AG09319 (cell line): Measurements from ENCODE around the gene APBB1IP.

Source experiments
- DNase-seq: peaks from one replicate; pipeline ENCODE4 v3.0.0-alpha.2; 2010; ENCODE audit warnings: low read depth; ENCODE audit errors: extremely low read depth
- TF ChIP-seq, protein P1 (sequence below): IDR thresholded peaks from 2 replicates; pipeline ENCODE4 v1.5.1; 2011; ENCODE audit warnings: low read depth, mild to moderate bottlenecking, inconsistent platforms, low read length, moderate library complexity

The APBB1IP gene

DNA sequence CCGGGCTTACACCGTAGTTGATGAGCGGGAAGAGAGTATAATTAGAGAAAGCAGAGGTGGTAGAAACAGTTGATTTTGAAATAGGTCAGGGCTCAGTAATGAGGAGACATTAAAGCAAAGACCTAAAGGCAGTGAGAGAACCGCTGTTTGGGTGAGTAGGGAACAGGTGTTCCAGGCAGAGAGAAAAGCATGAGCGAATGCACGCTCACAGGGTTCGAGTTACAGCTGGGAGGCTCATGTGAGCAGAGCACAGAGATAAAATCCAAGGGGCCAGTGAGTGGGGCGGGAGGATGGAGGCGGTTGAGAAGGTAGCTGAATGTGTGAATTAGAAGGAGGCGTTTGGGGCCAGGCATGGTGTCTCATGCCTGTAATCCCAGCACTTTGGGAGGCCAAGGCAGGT is 39.9 kb downstream of the APBB1IP start:
- DNase-seq = no peak
- TF ChIP-seq, protein P1, sequence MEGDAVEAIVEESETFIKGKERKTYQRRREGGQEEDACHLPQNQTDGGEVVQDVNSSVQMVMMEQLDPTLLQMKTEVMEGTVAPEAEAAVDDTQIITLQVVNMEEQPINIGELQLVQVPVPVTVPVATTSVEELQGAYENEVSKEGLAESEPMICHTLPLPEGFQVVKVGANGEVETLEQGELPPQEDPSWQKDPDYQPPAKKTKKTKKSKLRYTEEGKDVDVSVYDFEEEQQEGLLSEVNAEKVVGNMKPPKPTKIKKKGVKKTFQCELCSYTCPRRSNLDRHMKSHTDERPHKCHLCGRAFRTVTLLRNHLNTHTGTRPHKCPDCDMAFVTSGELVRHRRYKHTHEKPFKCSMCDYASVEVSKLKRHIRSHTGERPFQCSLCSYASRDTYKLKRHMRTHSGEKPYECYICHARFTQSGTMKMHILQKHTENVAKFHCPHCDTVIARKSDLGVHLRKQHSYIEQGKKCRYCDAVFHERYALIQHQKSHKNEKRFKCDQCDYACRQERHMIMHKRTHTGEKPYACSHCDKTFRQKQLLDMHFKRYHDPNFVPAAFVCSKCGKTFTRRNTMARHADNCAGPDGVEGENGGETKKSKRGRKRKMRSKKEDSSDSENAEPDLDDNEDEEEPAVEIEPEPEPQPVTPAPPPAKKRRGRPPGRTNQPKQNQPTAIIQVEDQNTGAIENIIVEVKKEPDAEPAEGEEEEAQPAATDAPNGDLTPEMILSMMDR = no peak

DNA sequence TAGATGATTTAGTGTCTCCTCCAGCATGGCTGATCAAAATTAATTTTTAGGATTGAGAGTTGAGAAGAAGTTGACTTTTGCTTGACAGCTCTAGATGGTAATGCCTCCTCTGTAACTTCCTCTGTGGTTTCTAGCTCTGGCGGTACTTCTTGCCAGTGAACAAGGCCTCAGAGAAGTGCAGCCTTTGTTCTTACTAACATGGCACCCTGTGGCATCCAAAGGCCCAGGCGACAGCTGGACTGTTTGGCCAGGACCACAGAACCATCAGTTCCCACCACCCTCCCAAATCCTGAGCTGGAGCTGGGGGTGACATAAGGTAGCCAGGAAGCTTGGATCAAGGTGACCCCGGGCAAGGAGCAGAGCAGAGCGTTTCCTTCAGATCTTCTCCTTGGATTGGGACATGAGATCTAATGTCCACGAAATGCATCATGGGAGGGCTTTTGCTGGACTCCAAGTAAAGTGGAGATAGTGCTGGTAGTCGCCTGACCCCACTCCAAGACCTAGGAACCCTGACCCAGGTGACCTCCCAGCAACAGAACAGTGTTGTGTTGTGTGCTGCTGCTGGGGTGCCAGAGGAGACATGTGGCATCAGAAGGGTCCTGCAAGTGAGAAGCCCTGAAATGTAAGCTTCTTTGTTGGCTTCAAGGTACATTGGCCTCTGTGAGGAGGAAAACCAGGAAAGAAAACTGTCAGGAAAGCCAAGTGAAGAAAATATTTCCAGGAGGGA is 41.8 kb downstream of the APBB1IP start:
- DNase-seq = no peak
- TF ChIP-seq, protein P1 = no peak

DNA sequence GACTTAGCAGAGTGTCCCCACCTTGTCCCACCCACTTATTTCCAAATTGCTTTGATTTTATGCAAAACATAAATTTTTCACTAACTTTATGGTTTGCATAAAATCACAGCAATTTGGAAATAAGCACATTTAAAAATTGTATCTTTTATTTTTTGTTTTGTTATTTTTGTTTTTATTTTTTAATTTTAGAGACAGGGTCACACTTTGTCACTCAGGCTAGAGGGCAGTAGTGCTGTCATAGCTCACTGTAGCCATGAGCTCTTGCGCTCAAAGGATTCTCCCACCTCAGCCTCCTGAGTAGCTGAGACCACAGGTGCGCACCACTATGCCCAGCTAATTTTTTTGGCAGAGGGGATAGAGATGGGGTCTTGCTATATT is 43.2 kb downstream of the APBB1IP start:
- TF ChIP-seq, protein P1 = no peak
- DNase-seq = no peak

DNA sequence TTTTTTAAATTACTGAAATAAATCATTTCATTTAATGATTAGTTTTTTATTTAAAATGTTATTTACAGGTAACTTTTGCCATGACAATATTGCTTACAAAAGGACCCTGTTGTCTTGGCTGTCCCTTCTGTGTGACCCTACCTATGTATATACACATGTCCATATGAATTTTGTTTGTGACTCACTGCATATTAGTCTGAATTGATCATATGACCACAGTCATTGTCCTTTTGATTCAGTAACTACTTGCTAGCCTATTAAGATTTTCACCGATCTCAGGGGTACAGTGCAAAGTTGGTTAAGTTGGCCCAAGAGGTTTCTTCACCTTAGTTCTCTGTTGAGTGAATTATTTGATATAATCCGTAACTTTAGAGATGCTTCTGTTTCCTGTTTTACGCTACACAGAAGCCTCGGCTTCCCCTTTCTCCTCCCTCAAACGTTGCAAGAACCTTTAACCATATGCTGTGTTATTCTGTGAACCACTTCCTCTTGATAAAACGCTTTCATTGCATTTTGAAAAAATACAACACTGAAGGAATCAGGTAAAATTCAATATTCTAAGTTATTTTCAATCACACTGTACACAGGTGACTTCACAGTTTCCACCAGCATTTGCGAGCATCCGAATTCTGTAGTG is 43.9 kb downstream of the APBB1IP start:
- DNase-seq = no peak
- TF ChIP-seq, protein P1 = no peak

DNA sequence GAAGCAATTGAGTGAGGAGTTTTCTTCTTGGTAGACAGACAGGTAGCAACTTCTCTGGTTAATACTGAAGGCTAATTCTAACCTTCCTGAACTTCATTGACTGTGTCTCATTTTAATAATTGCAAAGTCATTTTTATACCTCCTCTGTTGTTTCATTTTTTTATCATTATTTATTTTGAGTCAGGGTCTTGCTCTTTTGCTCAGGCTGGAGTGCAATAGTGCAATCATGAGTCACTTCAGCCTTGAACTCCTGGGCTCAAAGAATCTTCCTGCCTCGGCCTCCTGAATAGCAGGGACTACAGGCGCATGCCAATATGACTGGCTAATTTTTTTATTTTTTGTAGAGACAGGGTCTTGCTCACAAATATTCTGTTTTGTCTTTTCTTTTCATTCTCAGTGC is 45.4 kb downstream of the APBB1IP start:
- no peak for DNase-seq
- TF ChIP-seq, protein P1 = no peak

DNA sequence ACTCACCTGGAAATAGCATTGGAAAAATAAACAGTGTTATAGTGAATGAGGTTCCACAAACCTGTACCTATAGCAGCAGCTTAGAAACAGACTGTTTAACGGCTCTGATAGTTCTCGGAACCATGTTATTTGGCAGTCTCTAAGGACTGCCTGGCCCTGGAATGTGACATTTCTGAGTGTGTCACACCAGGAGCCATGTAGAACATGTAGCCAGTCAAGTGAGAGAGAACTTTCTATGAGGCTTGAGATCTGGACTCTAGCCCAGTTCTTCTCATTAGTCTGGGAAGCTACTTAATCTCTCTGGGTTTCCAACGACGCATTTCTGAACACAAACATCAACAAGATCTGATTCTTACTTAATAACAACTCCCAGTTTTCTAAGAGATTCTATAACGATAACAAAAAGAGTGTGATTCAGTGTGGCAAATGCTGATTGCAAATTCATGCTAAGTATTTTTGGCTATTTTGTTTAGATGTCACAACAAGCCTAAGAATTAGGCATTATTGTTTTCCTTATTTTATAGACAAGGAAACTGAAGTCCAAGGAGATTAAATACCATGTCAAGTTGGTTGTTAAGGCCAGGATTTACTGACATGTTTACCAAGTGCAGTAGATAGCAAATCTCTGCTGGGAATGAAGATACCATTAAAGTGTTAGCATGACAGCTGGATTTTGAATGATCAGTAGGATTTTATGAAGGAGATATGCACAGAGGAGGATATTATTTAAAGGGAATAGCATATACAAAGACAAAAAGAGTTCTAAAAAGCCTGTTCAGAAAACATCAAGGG is 47.2 kb downstream of the APBB1IP start:
- TF ChIP-seq, protein P1 = no peak
- DNase-seq = no peak

DNA sequence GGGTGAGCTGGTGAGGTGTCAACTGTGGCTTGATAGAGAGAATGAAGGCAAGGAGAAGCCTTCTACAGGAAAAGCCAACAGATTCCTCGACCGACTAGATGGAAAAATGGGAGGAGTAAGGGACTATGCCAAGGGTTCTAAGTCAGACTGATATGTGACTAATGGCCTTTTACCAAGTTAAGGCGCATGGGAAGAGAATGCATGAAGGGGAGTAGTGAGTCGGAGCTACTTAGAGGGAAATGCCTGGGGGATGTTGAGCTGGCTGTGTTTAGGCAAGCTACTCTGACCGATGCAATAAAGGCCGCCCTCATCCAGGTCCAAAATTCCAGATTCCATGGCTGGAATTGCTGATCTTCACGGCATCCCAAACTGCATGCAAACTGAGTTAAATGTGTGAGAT is 48.2 kb downstream of the APBB1IP start:
- TF ChIP-seq, protein P1 = no peak
- DNase-seq = peak; percentile 91
